Natural killer cell (primary cell): ENCODE measurements around the gene SLC2A4. TPM values are rescaled to one million over a fixed set of nuclear protein-coding genes. Genes with fewer than 3 reads are reported as not detected.

Experiments
- ATAC-seq, 3 donors: fragments of 150-1000 bp in 2 of 3; fragments of 200-7000 bp in 1 of 3; cut with Tn5 transposase; 1 replicate in 1 of 3; 2 replicates in 2 of 3; pipeline ENCODE4 v1.10.0; 2021; ENCODE audit warnings: mild to moderate bottlenecking in 2 of 3, moderate library complexity in 2 of 3
- DNase-seq, 2 donors: peaks; one replicate each; pipeline versions ENCODE4 v3.0.0 to v3.0.0-alpha.2; 2013 to 2021; ENCODE audit warnings: mixed read lengths in 1 of 2
- H3K27ac ChIP-seq: one replicate; pipeline ENCODE4 v1.5.1; 2013; ENCODE audit warnings: mild to moderate bottlenecking, low read length
- H3K27me3 ChIP-seq: one replicate; pipeline ENCODE4 v1.6.1; 2013; ENCODE audit warnings: low read length; ENCODE audit not compliant: control insufficient read depth, insufficient read depth
- H3K36me3 ChIP-seq: one replicate; pipeline ENCODE4 v1.6.1; 2013; ENCODE audit warnings: low read length; ENCODE audit not compliant: control insufficient read depth, insufficient read depth
- H3K4me1 ChIP-seq: one replicate; pipeline ENCODE4 v1.6.1; 2013; ENCODE audit warnings: low read length; ENCODE audit not compliant: control insufficient read depth, insufficient read depth
- H3K4me3 ChIP-seq: one replicate; pipeline ENCODE4 v1.5.1; 2013; ENCODE audit warnings: low read length
- H3K9me3 ChIP-seq: one replicate; pipeline ENCODE4 v1.6.1; 2013; ENCODE audit warnings: low read length; ENCODE audit not compliant: control insufficient read depth, insufficient read depth
- H3K27ac Mint-ChIP-seq, 2 donors: one replicate each; pipeline ENCODE4 v1.8.0; 2022; ENCODE audit warnings: mild to moderate bottlenecking in 2 of 2, mixed read lengths in 2 of 2, moderate library complexity in 1 of 2
- H3K27me3 Mint-ChIP-seq, 2 donors: one replicate each; pipeline ENCODE4 v1.8.0; 2022; ENCODE audit warnings: low read depth in 2 of 2, mixed read lengths in 2 of 2
- H3K36me3 Mint-ChIP-seq: one replicate; pipeline ENCODE4 v1.8.0; 2022; ENCODE audit warnings: mixed read lengths
- H3K4me1 Mint-ChIP-seq, 2 donors: one replicate each; pipeline ENCODE4 v1.8.0; 2022; ENCODE audit warnings: mixed read lengths in 2 of 2
- H3K4me3 Mint-ChIP-seq: one replicate; pipeline ENCODE4 v1.8.0; 2022; ENCODE audit warnings: mild to moderate bottlenecking, moderate library complexity, mixed read lengths
- H3K9me3 Mint-ChIP-seq, 2 donors: one replicate each; pipeline ENCODE4 v1.8.0; 2022; ENCODE audit warnings: mixed read lengths in 2 of 2
- CTCF ChIP-seq: fragments of 200-600 bp; IDR thresholded peaks from one replicate; pipeline ENCODE4 v1.8.0; 2022; ENCODE audit warnings: antibody characterized with exemption
- WGBS: methylation state at CpG from one replicate; pipeline ENCODE4 v1.1.7; 2013; ENCODE audit warnings: missing lambda C conversion rate; ENCODE audit not compliant: insufficient coverage; 5-methylcytosine and 5-hydroxymethylcytosine counted together
- intact Hi-C: fragments of 100-400 bp; cut with micrococcal nuclease; formaldehyde crosslinking; loops from one replicate; pipeline ENCODE4 v1.14.2; 2022
- total RNA-seq, 4 donors: library from RNA; stranded (reverse); fragments of 120-200 nt in 1 of 4; gene quantifications; one replicate each; pipeline versions ENCODE4 v1.2.3 to v1.2.4, GENCODE V29; 2013 to 2022

The SLC2A4 gene
- total RNA-seq, 3 donors from 2014 or later (not counting 1 experiment from before 2014, with no cell fraction given) = not detected

- DNase-seq (peak in 1 of 2 donors; percentile 11), ATAC-seq (no peak)
- Histone ChIP-seq H3K36me3 (peaks cover 27% of the 10 kb centered on the region), H3K4me1 (peaks cover 32% of the 10 kb centered on the region), H3K27ac (peak overlapping the region; percentile 96), H3K27me3 (no peaks in the 10 kb centered on the region), H3K4me3 (peak overlapping the region; percentile 67), H3K9me3 (no peaks in the 10 kb centered on the region)
- Mint-ChIP-seq H3K36me3 (peaks cover 12% of the 10 kb centered on the region), H3K4me1 (peaks cover 41 to 43% of the 10 kb centered on the region in 2 donors), H3K27me3 (no peaks in the 10 kb centered on the region), H3K9me3 (no peaks in the 10 kb centered on the region), H3K4me3 (peak overlapping the region; percentile 88), H3K27ac (peak overlapping the region; percentile 93 to 98)
- TF ChIP-seq CTCF = no peak
- intact Hi-C loops = loop anchor here (2.0 to 5.0 kb wide), 5 partner anchors 14 to 309 kb away; partner anchors contain the start of genes ACADVL, DLG4, PHF23 and POLR2A
- WGBS = 87% methylated on average over 5 of the region's 5 CpGs
Observed at GRCh38 chr17:7253082-7253481, 28.4 kb upstream of the SLC2A4 start.

- H3K27me3 ChIP-seq = no peaks in the 10 kb centered on the region
- H3K36me3 ChIP-seq = peaks cover 36% of the 10 kb centered on the region
- Mint-ChIP-seq H3K27ac (peak overlapping the region; percentile 4 to 59), H3K36me3 (peaks cover 12% of the 10 kb centered on the region), H3K4me1 (peaks cover 30 to 32% of the 10 kb centered on the region in 2 donors), H3K27me3 (no peaks in the 10 kb centered on the region), H3K4me3 (peak overlapping the region; percentile 63), H3K9me3 (no peaks in the 10 kb centered on the region)
- H3K27ac ChIP-seq = no peak overlapping the region
- no peaks in the 10 kb centered on the region for H3K9me3 ChIP-seq
- no peak for ATAC-seq
- WGBS = 97% methylated on average over 4 of the region's 4 CpGs
- no peak for DNase-seq
- no peak overlapping the region for H3K4me3 ChIP-seq
- TF ChIP-seq CTCF = no peak
- peaks cover 25% of the 10 kb centered on the region for H3K4me1 ChIP-seq
- intact Hi-C loops = loop anchor here (5.0 kb wide), 3 partner anchors 37 to 308 kb away; partner anchors contain the start of genes ACADVL, DLG4, POLR2A and SENP3
Observed at GRCh38 chr17:7254511-7254910, 27.0 kb upstream of the SLC2A4 start.

GRCh38 chr17:7256766-7257456 lies 24.6 kb upstream of the SLC2A4 start:
- H3K9me3 Mint-ChIP-seq = no peaks in the 10 kb centered on the region
- Histone ChIP-seq H3K27me3 (peaks cover 7% of the 10 kb centered on the region), H3K9me3 (no peaks in the 10 kb centered on the region), H3K36me3 (peaks cover 37% of the 10 kb centered on the region), H3K4me3 (no peak overlapping the region), H3K27ac (no peak overlapping the region), H3K4me1 (peaks cover 24% of the 10 kb centered on the region)
- DNase-seq = no peak
- peaks cover 15 to 16% of the 10 kb centered on the region in 2 donors for H3K4me1 Mint-ChIP-seq
- no peak for TF ChIP-seq CTCF
- peak overlapping the region; percentile 22 to 35 for H3K27ac Mint-ChIP-seq
- 93% methylated on average over 7 of the region's 8 CpGs for WGBS
- intact Hi-C loops = no loop called here
- no peaks in the 10 kb centered on the region for H3K27me3 Mint-ChIP-seq
- H3K36me3 Mint-ChIP-seq = peaks cover 12% of the 10 kb centered on the region
- no peak for ATAC-seq
- H3K4me3 Mint-ChIP-seq = no peak overlapping the region
